SJSA1 (cell line): ENCODE data around the gene ZNF688. TPM values are rescaled to one million over a fixed set of nuclear protein-coding genes. Genes with fewer than 3 reads are reported as not detected.
A peak's percentile ranks its signal among the peaks of the same experiment; 100 is the strongest.
"Not testable (repeated sequence)": the region's sequence is repeated elsewhere in the genome, so short reads cannot be mapped to it uniquely, and the experiment has no call there.

ENCODE experiments used
- DNase-seq, 2 experiments: peaks; one replicate each; pipeline ENCODE4 v3.0.0-alpha.2; 2015 to 2020; ENCODE audit warnings: low spot score in 2 of 2, low read depth in 1 of 2
- H3K27ac ChIP-seq: fragments of 250-450 bp; sonication (Bioruptor Pico); 2 replicates; pipeline ENCODE4 v1.5.1; 2020; ENCODE audit warnings: mild to moderate bottlenecking, moderate library complexity
- H3K27me3 ChIP-seq: fragments of 250-450 bp; sonication (Bioruptor Pico); replicated peaks from 2 replicates; pipeline ENCODE4 v1.5.1; 2020; ENCODE audit warnings: mild to moderate bottlenecking, moderate library complexity
- H3K36me3 ChIP-seq: fragments of 250-450 bp; sonication (Bioruptor Pico); 2 replicates; pipeline ENCODE4 v1.5.1; 2020; ENCODE audit warnings: mild to moderate bottlenecking
- H3K4me1 ChIP-seq: fragments of 250-450 bp; sonication (Bioruptor Pico); replicated peaks from 2 replicates; pipeline ENCODE4 v1.6.1; 2021; ENCODE audit warnings: mild to moderate bottlenecking
- H3K4me3 ChIP-seq: fragments of 250-450 bp; sonication (Bioruptor Pico); 2 replicates; pipeline ENCODE4 v1.5.1; 2020; ENCODE audit warnings: mild to moderate bottlenecking
- H3K9me3 ChIP-seq: fragments of 250-450 bp; sonication (Bioruptor Pico); replicated peaks from 2 replicates; pipeline ENCODE4 v1.5.1; 2020; ENCODE audit warnings: mild to moderate bottlenecking
- total RNA-seq: library from RNA; depleted of rRNA; stranded (reverse); fragments of >200 nt; shearing (Covaris generic); gene quantifications from 2 replicates; pipeline ENCODE4 v1.2.3, GENCODE V29; 2014

Gene ZNF688
- total RNA-seq, 1 experiment from 2014 or later: 7.3 TPM

GRCh38 chr16:30540916-30541464, 30.5 kb downstream of the ZNF688 start:
- not testable (repeated sequence) for H3K27me3 ChIP-seq, H3K9me3 ChIP-seq, H3K4me3 ChIP-seq, H3K36me3 ChIP-seq, H3K27ac ChIP-seq, DNase-seq, H3K4me1 ChIP-seq

- not testable (repeated sequence) for H3K36me3 ChIP-seq, H3K27me3 ChIP-seq, DNase-seq, H3K9me3 ChIP-seq, H3K27ac ChIP-seq, H3K4me3 ChIP-seq
- H3K4me1 ChIP-seq: peaks cover 15% of the 10 kb centered on the region
Measured at GRCh38 chr16:30539986-30540526, 31.5 kb downstream of the ZNF688 start.

- DNase-seq: no peak
- Histone ChIP-seq H3K27me3 (no peaks in the 10 kb centered on the region), H3K9me3 (no peaks in the 10 kb centered on the region), H3K36me3 (no peaks in the 10 kb centered on the region), H3K4me3 (no peak overlapping the region), H3K4me1 (peaks cover 20% of the 10 kb centered on the region), H3K27ac (no peak overlapping the region)
Measured at GRCh38 chr16:30539000-30539964, 32.2 kb downstream of the ZNF688 start.

GRCh38 chr16:30536391-30537024, 35.0 kb downstream of the ZNF688 start:
- not testable (repeated sequence) for H3K4me3 ChIP-seq

GRCh38 chr16:30535777-30536190, 35.7 kb downstream of the ZNF688 start:
- H3K36me3 ChIP-seq: no peaks in the 10 kb centered on the region
- no peak overlapping the region for H3K27ac ChIP-seq
- peak in 1 of 2 experiments; percentile 39 for DNase-seq

More at GRCh38 chr16:30536391-30537024, 35.0 kb downstream of the ZNF688 start:
- H3K27ac ChIP-seq, H3K27me3 ChIP-seq, H3K36me3 ChIP-seq, DNase-seq, H3K9me3 ChIP-seq: not testable (repeated sequence)
- peaks cover 24% of the 10 kb centered on the region for H3K4me1 ChIP-seq

GRCh38 chr16:30535106-30535776, 36.3 kb downstream of the ZNF688 start:
- Histone ChIP-seq H3K27ac (peak overlapping the region; percentile 73), H3K4me1 (peaks cover 20% of the 10 kb centered on the region), H3K36me3 (no peaks in the 10 kb centered on the region), H3K9me3 (no peaks in the 10 kb centered on the region), H3K27me3 (no peaks in the 10 kb centered on the region), H3K4me3 (peak overlapping the region; percentile 47)
- peak in 1 of 2 experiments; percentile 35 for DNase-seq

More at GRCh38 chr16:30535777-30536190, 35.7 kb downstream of the ZNF688 start:
- H3K27me3 ChIP-seq: no peaks in the 10 kb centered on the region
- H3K4me3 ChIP-seq: peak overlapping the region; percentile 47
- H3K9me3 ChIP-seq: no peaks in the 10 kb centered on the region
- H3K4me1 ChIP-seq: peaks cover 20% of the 10 kb centered on the region

GRCh38 chr16:30534368-30535105, 37.0 kb downstream of the ZNF688 start, which contains the start of gene ZNF747:
Gene ZNF747, minus strand, starts transcription at chr16:30534858. Its CDS starts 179 bp downstream, at chr16:30534679.
- Histone ChIP-seq H3K4me3 (peak within 1 kb of the TSS; percentile 47), H3K27me3 (no peaks in the 10 kb centered on the region), H3K36me3 (no peaks in the 10 kb centered on the region), H3K4me1 (peaks cover 20% of the 10 kb centered on the region), H3K9me3 (no peaks in the 10 kb centered on the region), H3K27ac (peak within 1 kb of the TSS; percentile 73)
- peak; percentile 77 to 79 for DNase-seq

- Histone ChIP-seq H3K4me3 (peak overlapping the region; percentile 47), H3K27me3 (no peaks in the 10 kb centered on the region), H3K36me3 (no peaks in the 10 kb centered on the region), H3K9me3 (no peaks in the 10 kb centered on the region), H3K4me1 (peaks cover 20% of the 10 kb centered on the region), H3K27ac (peak overlapping the region; percentile 73; the same call in 1 of the 2 replicates)
- no peak for DNase-seq
Measured at GRCh38 chr16:30533748-30534367, 37.7 kb downstream of the ZNF688 start.

GRCh38 chr16:30533146-30533522, 38.4 kb downstream of the ZNF688 start:
- DNase-seq: no peak
- Histone ChIP-seq H3K27me3 (no peaks in the 10 kb centered on the region), H3K4me3 (no peak overlapping the region)

GRCh38 chr16:30532285-30533145, 39.0 kb downstream of the ZNF688 start:
- Histone ChIP-seq H3K27me3 (no peaks in the 10 kb centered on the region), H3K36me3 (no peaks in the 10 kb centered on the region), H3K9me3 (no peaks in the 10 kb centered on the region), H3K4me3 (no peak overlapping the region), H3K27ac (no peak overlapping the region), H3K4me1 (peaks cover 23% of the 10 kb centered on the region)
- DNase-seq: no peak

More at GRCh38 chr16:30533146-30533522, 38.4 kb downstream of the ZNF688 start:
- Histone ChIP-seq H3K36me3 (no peaks in the 10 kb centered on the region), H3K4me1 (peaks cover 20% of the 10 kb centered on the region), H3K27ac (no peak overlapping the region), H3K9me3 (no peaks in the 10 kb centered on the region)

GRCh38 chr16:30530163-30531037, 41.1 kb downstream of the ZNF688 start:
- H3K9me3 ChIP-seq: peaks cover 4% of the 10 kb centered on the region; the same call in 1 of the 2 replicates
- H3K27ac ChIP-seq: no peak overlapping the region
- H3K4me1 ChIP-seq: peaks cover 26% of the 10 kb centered on the region
- H3K36me3 ChIP-seq: peaks cover 8% of the 10 kb centered on the region
- H3K4me3 ChIP-seq: no peak overlapping the region
- H3K27me3 ChIP-seq: no peaks in the 10 kb centered on the region
- no peak for DNase-seq
